ENCODE results near the gene CDH26.
"Not testable (repeated sequence)": the region's sequence is repeated elsewhere in the genome, so short reads cannot be mapped to it uniquely, and the experiment has no call there.

The CDH26 gene

GRCh38 chr20:59940956-59941294 lies 17.3 kb upstream of the CDH26 start:
- DNase-seq (ENCODE audit: low read depth in 2 of 2), result no peak

GRCh38 chr20:59942245-59942644 lies 16.0 kb upstream of the CDH26 start:
- DNase-seq (ENCODE audit: low read depth in 2 of 2), result no peak

GRCh38 chr20:59944726-59945125 lies 13.5 kb upstream of the CDH26 start:
- DNase-seq (ENCODE audit: low read depth in 2 of 2), result no peak

- DNase-seq (ENCODE audit: low read depth in 2 of 2), result no peak
These were observed 13.0 kb upstream of the CDH26 start for GRCh38 chr20:59945175-59945574.

GRCh38 chr20:59945731-59946130 lies 12.5 kb upstream of the CDH26 start:
- DNase-seq (ENCODE audit: low read depth in 2 of 2), result no peak

- DNase-seq (ENCODE audit: low read depth in 2 of 2), result no peak
These were observed 10.8 kb upstream of the CDH26 start for GRCh38 chr20:59947376-59947775.

- no peak for DNase-seq (ENCODE audit: low read depth in 2 of 2)
These were observed 10.0 kb upstream of the CDH26 start for GRCh38 chr20:59948212-59948611.

- no peak for DNase-seq (ENCODE audit: low read depth in 2 of 2)
These were observed 9.1 kb upstream of the CDH26 start for GRCh38 chr20:59948828-59949720.

- DNase-seq (ENCODE audit: low read depth in 2 of 2), result no peak
These were observed 8.3 kb upstream of the CDH26 start for GRCh38 chr20:59949911-59950310.

GRCh38 chr20:59954718-59955117 lies 3.5 kb upstream of the CDH26 start:
- no peak for DNase-seq (ENCODE audit: low read depth in 2 of 2)

GRCh38 chr20:59955131-59955796 lies 3.0 kb upstream of the CDH26 start:
- no peak for DNase-seq (ENCODE audit: low read depth in 2 of 2)

- DNase-seq (ENCODE audit: low read depth in 2 of 2), result not testable (repeated sequence)
These were observed 655 bp upstream of the CDH26 start for GRCh38 chr20:59957568-59957967.

GRCh38 chr20:59958626-59959025 lies 403 bp downstream of the CDH26 start:
- no peak for DNase-seq (ENCODE audit: low read depth in 2 of 2)

GRCh38 chr20:59961423-59961822 lies 3.2 kb downstream of the CDH26 start:
- DNase-seq (ENCODE audit: low read depth in 2 of 2), result no peak

- DNase-seq (ENCODE audit: low read depth in 2 of 2), result no peak
These were observed 3.9 kb downstream of the CDH26 start for GRCh38 chr20:59962155-59962554.

- DNase-seq (ENCODE audit: low read depth in 2 of 2), result no peak
These were observed 8.2 kb downstream of the CDH26 start for GRCh38 chr20:59966428-59966827.

GRCh38 chr20:59971428-59971827 lies 13.2 kb downstream of the CDH26 start:
- no peak for DNase-seq (ENCODE audit: low read depth in 2 of 2)

- DNase-seq (ENCODE audit: low read depth in 2 of 2), result no peak
These were observed 14.0 kb downstream of the CDH26 start for GRCh38 chr20:59972037-59972801.

GRCh38 chr20:59976156-59976782 lies 18.0 kb downstream of the CDH26 start:
- no peak for DNase-seq (ENCODE audit: low read depth in 2 of 2)

- DNase-seq (ENCODE audit: low read depth in 2 of 2), result no peak
These were observed 18.9 kb downstream of the CDH26 start for GRCh38 chr20:59977086-59977485.

- no peak for DNase-seq (ENCODE audit: low read depth in 2 of 2)
These were observed 24.9 kb downstream of the CDH26 start for GRCh38 chr20:59983076-59983475.

- no peak for DNase-seq (ENCODE audit: low read depth in 2 of 2)
These were observed 26.3 kb downstream of the CDH26 start for GRCh38 chr20:59984541-59984940.

All from stimulated activated CD8-positive, alpha-beta memory T cell treated with anti-CD3 and anti-CD28 coated beads, Interleukin-15, amount 100 ng/mL, for 4 hours (primary cell).